ENCODE data around the gene CAMTA1.

- TF ChIP-seq POLR2A (IDR thresholded peaks at IDR 0.05) (no peak), CTCF (IDR thresholded peaks at IDR 0.05) (no peak), EP300 (IDR thresholded peaks at IDR 0.05) (no peak), POLR2AphosphoS5 (IDR thresholded peaks at IDR 0.05) (no peak)
Observed at GRCh38 chr1:6966326-6966725, 181.1 kb downstream of the CAMTA1 start.

Measured in stomach (tissue), 4 donors.